Non-pigmented ciliary epithelial cell (primary cell): ENCODE data around the gene RENBP.

Experiments used
- DNase-seq: peaks from one replicate; pipeline ENCODE4 v3.0.0-alpha.2; 2010; ENCODE audit warnings: low read depth

Gene RENBP

DNA sequence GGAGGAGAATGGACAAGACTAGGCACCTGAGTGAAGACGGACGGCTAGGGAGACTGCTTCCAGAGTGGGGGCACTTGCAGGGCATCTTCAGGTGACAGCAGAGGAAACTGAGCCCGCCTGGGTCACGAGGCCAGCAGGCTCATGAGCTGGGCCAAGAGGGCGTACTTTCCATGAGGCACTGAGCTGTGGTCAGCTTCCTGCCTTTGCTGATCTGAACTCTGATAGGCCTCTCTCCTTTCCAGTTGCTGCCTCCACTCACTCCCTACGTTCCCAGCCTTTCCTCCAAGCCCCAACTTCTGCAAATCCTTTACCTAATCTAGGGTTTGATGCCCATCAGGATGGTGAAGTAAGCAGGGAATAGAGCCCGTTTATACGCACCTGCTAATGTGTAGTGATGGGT, 57.1 kb downstream of the RENBP start:
- no peak for DNase-seq

DNA sequence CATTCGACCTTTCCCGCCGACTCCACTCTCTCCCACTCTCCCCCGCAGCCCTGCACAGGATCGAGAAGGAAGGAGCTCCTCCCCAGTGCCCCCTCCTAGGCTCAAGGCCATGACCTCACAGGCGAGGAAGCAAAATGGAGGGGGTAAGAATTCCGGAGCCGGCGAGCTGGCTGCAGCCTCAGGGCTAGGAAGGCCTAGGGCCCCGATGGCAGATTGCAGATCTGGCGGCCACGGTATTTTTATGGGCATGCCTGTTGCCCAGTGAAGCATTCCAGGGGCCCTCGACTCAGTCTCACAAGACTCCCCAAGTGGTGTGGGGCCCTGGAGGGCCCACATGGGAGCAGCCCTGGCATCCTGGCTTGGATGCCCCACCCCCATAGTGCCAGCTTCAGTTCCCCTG, 57.5 kb downstream of the RENBP start:
- DNase-seq = no peak

DNA sequence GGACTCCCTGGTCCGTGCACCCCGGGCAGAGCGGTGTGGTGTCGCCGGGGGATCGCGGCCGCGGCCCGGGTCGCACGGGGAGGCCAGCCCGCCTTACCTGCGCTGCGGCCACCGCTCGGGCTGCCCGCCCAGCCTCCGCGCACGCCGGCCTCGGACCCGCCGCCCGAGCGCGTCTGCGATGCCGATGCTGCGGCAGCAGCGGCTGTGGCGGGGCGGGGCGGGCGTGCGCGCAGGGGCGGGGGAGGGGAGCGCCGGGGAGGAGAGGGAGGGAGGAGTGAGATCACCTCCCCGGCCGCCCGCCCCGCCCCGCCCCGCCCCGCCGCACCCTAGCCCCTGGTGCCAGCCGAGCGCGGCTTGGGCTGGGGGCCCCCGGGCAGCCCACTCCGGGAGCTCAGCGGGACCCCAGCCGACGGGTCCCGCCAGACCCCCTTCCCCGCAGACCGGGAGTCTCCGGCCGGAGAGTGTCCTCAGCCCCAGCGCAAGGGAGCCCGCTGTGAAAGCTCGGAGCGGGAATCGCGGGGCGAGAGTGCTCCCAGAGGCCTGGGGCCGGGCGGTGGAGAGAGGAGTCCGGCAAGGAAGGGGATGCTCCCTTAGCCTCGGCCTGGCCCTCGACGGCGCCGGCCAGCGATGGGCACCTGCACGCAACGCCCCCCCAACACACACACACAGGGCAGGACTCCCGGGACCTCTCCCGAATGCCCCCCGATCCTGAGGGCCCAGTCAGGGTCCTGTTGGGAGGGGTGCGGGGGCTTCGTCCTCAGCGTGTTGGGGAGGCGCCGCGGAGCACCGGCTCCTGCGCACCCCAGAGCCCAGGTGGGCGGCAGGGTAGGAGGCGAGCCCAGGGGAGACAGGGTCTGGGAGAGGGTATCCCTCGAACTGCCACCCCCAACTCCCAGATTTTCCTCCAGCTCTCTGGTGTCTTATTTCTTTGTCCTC, 58.2 kb downstream of the RENBP start, which contains the start of gene L1CAM:
Gene L1CAM, minus strand, starts transcription at position 206 of the 936 bp plus-strand sequence. CDS start 10,337 bp downstream, outside the sequence.
- DNase-seq = no peak
